NCI-H146 (cell line): ENCODE results near the gene ANKS1B.
"Not testable (repeated sequence)": the region's sequence is repeated elsewhere in the genome, so short reads cannot be mapped to it uniquely, and the experiment has no call there.

Source experiments
- DNase-seq: peaks from one replicate; lab custom pipeline; 2025; lab: John Stamatoyannopoulos, UW

Gene ANKS1B

DNA sequence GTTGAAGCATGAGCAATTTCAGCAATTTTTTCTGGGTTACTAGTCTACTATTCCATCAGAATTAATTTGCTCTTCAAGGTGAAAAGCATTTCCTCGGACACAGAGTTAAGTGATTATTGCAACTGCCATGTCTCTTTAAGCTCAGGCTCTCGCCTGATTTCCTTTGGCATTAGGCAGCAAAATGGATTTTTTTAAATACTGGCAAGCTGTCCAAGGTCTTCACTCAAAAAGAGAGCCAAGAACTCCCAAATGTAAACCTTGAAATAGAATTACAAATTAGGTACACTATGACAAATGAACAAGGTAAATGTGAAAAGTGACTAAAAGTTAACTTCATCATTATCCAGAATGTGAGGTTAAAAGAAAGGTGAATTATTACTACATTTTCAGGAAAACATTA, 225.3 kb downstream of the ANKS1B start:
- DNase-seq: no peak

DNA sequence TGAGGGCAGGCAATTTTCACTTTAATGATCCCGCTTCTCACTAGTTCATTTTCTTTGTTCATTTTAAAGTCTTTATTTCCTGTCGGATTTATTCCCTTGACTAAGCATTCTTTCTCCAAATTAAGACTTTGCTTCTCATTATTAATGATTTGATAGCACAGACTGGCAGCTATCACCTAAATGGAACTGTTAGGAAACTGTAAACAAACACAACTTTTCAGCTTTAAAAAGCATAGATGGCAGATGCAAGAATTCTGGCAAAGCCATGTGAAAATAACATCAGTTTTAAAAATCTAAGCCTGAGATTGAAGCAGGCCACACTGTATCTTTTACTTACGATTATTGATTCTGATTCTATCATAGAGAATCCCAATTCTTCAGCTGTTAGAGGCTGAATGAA, 225.7 kb downstream of the ANKS1B start:
- DNase-seq: no peak

DNA sequence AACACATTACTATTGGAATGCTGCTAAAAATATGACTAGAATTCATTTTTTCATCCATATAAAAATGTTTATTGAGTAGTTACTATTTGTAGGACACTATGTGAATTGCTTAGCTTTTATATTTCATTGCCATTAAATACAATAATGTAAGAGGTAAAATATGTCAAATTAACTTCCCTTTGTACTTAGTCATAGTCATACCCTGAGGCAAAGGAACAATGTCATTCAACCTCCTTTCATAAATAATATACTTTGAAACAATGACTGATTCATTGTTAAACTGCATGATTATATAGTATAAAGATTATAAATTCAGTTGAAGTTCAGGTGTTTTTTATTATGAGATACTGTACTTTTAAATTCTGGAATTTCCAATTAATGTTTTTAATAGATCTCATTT, 232.0 kb downstream of the ANKS1B start:
- no peak for DNase-seq

DNA sequence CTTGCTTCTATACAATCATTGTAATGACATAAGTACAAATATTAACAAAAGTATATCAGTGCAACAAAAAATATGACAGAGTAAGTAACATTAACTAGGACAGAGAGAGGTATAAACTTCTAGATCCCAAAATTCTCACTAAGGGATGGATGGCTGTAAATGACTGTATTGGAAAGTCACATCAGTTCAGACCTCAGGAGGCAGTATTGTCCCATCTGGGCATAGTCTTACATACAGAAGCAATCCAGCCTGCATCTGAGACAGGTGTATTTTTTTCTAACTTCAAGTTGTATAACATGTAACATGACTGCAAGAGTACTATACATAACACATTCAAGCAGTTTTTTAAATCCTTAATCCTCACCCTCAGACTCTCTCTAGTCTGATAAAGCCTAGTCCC, 238.2 kb downstream of the ANKS1B start:
- no peak for DNase-seq

DNA sequence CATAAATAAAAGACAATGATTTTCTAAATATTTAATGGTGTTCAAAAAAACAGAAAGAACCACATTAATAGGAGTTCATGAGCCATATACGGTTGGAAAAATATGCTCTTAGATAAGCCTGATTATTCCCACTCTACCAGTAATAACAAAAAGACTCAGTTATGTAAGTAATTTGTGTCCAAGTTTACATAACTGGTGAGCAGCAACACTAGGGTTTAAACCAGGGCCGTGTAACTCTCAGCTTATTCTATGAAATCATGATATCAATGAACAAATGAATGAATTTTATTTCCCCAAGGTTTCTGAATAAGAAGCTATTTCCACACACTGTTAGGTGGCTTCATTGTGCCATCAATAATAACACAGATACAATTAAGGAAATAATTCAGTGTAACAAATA, 238.8 kb downstream of the ANKS1B start:
- no peak for DNase-seq

DNA sequence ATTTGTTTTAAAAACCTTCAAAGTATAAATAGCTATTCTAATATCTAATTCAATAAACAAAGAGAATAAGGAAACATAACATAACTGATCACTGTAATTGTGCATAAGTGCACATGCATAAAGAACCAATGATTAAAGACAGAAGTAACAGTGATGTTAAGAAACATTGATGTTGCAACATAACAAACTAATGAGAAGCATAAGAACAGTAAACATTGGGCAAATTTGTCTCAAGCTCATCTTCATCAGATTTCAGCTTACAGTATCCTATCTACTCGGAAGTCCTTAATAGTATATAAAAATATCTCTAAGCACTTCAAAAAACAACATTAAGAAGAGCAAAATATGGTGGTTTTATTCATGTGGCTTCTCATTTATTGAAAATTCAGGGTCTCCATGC, 239.6 kb downstream of the ANKS1B start:
- DNase-seq: no peak

DNA sequence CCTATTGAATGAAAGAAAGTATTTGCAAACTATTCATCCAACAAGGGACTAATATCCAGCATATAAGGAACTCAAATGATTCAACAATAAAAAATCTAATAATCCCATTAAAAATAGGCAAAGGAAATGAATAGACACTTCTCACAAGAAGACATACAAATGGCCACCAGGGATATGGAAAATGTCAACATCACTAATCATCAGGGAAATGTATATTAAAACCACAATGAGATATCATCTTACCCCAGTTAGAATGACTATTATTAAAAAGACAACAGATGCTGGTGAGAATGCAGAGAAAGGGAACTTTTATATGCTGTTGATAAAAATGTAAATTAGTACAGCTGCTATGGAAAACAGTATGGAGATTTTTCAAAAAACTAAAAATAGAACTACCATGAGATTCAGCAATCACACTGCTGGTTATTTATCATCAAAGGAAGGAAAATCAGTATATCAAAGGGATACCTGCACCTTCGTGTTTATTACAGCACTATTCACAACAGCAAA, 247.9 kb downstream of the ANKS1B start:
- DNase-seq: no peak

DNA sequence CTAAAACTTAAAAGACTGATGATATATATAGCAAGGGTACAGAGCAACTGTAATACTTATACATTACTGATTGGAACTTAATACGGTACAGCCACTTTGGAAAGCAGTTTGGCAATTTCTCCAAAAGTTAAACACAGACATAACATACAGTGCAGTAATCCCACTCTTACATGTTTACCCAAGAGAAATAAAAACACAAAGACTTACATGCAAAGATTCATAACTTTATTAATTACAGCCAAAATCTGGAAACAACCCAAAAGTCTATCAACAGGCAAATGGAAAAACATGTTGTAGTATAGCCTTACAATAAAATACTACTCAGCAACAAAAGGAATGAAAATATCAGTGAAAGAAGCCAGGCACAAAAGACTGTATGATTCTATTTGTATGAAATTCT, 252.6 kb downstream of the ANKS1B start:
- DNase-seq: no peak

DNA sequence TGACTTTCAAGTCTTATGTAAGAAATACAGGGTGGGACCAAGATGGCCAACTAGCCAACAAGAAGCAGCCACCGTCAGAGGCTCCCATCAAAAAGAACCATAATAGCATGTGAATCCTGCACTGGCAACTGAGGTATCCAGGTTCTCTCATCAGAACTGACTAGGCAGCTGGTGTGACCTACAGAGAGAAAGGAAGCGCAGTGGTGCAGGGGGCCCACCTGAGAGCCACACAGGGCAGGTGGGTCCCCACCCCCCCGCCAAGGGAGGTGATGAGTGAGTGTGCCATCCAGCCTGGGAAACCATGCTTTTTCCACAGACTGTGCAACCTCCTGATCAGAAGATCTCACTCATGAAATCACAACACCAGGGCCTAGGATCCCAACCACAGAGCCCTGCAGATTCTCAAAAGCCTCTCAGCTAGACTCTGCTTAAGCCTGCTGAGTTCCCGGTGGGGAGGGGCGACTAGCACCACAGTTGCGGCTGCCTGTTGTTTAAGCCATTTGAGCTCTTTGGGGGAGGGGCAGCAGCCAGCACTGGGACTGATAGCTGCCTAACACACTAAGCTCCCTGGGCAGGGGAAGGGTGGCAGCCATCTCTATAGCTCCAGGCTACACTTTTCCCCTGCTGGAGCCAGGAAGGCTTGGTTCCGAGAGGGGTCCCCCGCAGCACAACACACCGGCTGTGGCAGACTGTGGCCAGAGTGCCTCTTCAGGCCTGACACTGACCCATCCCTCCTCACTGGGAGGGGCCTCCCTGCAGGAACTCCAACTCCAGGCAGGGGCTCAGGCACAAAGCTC, 261.8 kb downstream of the ANKS1B start:
- no peak for DNase-seq

DNA sequence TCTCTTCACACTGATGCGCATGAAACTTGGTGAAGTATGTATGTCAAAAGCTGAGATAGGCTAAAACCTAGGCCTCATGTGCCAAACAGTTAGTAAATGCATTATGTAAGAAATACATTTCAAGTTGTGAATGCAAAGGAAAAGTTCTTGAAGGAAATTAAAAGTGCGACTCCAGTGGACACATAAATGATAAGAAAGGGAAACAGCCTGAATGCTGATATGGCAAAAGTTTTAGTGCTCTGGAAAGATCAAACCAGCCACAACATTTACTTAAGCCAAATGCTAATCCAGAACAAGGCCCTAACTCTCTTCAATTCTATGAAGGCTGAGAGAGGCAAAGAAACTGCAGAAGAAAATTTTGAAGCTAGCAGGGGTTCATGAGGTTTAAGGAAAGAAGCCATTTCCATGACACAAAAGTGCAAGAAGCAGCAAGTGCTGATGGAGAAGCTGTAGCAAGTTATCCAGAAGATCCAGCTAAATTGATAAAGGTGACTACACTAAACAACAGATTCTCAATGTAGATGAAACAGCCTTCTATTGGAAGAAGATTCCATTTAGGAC, 262.9 kb downstream of the ANKS1B start:
- no peak for DNase-seq

DNA sequence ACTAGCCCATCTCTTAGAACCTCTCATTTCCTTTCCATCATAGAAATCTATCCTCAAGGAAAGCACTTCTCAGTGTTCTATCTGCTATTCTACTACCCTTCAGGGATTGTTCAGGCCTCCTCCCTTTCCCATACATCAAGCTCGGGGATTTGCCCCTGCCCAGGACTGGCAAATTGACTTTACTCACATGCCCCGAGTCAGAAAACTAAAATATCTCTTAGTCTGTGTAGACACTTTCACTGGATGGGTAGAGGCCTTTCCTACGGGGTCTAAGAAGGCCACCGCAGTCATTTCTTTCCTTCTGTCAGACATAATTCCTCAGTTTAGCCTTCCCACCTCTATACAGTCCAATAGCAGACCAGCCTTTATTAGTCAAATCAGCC, 264.7 kb downstream of the ANKS1B start:
- not testable (repeated sequence) for DNase-seq

DNA sequence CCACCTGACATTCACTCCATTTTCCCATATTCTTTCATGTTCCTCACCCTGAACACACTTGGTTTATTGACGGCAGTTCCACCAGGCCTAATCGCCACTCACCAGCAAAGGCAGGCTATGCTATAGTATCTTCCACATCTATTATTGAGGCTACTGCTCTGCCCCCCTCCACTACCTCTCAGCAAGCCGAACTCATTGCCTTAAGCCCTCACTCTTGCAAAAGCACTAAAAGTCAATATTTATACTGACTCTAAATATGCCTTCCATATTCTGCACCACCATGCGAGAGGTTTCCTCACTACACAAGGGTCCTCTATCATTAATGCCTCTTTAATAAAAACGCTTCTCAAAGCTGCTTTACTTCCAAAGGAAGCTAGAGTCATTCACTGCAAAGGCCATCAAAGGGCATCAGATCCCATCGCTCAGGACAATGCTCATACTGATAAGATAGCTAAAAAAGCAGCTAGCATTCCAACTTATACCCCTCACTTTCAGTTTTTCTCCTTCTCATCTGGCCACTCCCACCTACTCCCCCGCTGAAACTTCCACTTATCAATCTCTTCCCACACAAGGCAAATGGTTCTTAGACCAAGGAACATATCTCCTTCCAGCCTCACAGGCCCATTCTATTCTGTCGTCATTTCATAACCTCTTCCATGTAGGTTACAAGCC, 265.2 kb downstream of the ANKS1B start:
- DNase-seq: not testable (repeated sequence)

DNA sequence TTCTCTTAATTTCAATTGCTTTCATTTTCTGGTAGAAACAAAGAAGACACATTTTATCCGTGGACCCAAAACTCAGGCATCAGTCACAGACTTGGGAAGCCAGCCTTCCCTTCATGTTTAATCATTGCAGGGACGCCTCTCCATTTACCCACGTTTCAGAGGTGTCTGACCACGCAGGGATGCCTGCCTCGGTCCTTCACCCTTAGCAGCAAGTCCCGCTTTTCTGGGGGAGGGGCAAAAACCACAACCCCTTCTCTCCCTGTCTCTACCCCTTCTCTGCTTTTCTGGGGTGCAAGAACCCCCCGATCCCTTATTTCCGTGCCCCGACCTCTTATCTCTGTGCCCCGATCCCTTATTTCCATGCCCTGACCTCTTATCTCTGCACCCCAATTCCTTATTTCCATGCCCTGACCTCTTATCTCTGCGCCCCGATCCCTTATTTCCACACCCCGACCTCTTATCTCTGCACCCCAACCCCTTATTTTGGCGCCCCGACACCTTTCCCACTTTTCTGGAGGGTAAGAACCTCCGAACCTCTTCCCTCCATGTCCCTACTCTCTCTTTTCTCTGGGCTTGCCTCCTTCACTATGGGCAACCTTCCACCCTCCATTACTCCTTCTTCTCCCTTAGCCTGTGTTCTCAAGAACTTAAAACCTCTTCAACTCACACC, 268.8 kb downstream of the ANKS1B start:
- DNase-seq: not testable (repeated sequence)

DNA sequence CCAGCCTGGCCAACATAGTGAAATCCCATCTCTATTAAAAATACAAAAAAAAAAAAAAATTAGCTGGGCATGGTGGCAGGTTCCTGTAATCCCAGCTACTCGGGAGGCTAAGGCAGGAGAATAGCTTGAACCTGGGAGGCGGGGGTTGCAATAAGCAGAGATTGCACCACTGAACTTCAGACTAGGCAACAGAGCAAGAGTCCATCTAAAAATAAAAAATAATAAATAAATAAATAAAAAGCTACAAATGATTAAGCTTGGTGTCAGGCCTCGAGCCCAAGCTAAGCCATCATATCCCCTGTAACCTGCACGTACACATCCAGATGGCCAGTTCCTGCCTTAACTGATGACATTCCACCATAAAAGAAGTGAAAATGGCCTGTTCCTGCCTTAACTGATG, 269.8 kb downstream of the ANKS1B start:
- not testable (repeated sequence) for DNase-seq

DNA sequence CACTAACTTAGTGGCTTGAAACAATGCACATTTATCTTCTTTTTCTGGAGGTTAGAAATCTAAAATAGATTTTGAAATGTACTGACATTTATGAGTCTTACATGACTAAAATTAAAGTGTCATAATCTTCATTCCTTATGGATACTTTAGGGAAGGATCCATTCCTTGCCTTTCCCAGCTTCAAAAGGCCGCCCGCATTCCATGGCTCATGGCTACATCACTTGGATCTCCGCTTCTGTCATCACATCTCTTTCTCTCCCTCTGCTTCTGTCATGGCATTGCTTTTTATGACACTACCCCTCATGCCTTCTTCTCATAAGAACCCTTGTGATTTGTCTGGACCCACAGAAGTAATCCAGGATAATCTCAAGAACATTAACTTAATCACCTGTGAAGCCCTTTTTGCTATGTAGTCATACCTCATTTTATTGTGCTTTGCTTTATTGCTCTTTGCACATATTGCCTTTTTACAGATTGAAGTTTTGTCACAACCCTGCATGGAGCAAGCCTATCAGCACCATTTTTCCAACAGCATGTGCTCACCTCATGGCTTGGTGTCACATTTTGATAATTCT, 270.7 kb downstream of the ANKS1B start:
- DNase-seq: no peak

DNA sequence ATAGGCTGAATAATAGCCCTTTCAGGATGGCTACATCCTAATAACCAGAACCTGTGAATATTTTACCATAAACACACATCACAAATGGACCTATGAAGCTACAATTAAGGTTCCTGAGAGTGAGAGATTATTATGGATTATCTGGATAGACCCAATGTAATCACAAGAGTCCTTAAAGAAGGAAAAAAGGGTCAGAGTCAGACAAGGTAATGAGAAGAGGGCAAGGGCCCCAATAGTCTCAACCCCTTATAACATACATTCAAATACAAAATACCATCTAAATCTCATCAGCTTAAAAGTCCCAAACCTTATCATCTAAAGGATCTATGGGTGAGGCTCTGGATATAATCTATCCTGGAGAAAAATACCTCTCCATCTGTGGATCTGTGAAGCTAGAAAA, 272.5 kb downstream of the ANKS1B start:
- DNase-seq: no peak

DNA sequence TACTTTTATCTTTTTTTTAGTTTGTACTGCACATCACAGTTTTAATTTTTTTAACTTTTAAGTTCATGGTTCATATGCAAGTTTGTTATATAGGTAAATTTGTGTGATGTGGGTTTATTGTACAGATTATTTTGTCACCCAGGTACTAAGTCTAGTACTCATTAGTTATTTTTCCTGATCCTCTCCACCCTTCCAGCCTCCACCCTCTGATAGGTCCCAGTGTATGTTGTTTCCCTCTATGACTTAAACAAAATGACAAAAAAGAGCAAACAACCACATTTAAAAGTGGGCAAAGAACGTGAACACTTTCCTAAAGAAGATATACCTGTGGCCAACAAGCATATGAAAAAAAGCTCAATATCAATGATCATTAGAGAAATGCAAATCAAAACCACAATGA, 273.5 kb downstream of the ANKS1B start:
- no peak for DNase-seq

DNA sequence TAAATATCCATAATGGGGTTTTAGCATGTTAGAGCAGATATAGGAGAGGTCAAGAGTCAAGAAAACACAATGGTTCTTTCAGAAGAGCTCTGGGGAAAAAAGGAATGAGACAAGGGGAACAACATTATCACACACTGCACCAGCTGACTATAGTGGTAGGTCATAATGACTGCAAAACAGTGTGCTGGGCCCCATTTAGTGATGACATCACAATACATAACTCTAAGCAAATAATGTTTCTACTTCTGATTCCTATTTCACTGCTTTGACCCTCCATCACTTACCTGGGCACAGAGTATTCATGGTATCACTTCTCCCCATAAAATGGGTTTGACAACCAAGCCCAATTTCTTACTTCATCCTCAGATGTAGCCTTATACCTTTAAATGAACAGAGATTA, 275.1 kb downstream of the ANKS1B start:
- DNase-seq: no peak

DNA sequence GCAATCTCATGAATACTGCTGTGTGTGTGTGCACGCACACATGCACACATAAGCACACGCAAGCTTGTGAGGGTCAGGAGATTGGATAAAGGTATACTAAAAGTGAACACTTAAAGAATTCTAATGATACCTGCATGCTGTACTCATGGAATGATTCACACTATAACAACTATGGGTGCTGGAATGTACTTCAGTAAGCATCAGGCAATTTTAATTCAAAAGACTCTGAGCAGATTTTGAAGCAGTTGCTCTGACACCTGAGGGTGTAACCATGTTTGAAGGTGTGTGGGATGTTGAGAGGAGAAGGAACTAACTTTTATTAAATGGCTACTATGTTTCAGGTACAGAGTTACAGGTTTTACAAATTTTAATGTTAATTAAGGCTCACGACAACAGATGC, 275.6 kb downstream of the ANKS1B start:
- no peak for DNase-seq

DNA sequence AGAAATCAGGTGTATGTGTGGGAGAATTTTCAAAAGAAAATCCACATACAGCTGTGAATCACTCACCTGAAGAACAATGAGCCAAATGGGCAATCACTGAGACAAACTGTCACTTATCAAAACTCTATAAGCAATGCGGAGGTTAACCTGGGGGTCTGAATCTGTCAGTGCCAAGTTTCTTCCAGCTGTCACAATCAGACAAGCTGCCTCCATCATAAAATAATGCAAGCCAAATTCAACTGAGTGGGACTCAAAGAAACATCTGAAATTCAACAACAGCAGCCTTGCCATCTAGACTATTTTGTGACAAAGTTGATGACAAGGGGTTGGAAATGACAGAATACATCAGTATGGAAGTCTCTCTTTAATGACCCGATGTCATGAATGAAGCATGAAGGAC, 276.9 kb downstream of the ANKS1B start:
- no peak for DNase-seq

DNA sequence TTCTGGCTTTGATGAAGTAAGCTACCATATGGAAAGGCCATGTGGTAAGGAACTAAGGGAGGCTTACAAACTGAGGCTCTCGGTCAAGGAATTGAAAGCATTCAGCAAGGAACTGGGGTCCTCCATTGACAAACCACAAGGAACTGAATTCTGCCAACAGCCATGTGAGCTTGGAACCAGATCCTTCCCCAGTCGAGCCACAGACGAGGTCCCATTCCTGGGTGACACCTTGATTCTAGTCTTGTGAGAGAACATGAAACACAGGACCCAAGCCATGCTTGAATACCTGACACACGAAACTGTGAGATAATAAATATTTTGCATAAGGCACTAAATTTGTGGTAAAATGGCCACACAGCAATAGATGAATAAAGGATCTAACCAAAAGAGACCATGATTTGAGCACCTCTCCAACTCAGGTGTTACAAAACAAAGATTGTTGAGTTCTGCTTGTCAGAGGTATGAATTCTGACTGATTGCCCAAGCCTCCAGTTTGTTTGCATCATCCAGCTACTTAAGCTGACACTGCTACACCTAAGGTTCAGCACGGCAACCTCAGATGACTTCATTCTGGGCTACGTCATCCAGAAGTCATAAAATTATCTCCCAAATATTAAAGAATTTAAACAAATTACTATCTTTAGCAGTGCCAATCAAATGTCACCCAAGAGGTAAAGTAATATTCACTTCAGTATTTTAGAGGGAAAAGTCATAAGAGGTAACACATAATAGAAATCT, 277.8 kb downstream of the ANKS1B start:
- DNase-seq: no peak

DNA sequence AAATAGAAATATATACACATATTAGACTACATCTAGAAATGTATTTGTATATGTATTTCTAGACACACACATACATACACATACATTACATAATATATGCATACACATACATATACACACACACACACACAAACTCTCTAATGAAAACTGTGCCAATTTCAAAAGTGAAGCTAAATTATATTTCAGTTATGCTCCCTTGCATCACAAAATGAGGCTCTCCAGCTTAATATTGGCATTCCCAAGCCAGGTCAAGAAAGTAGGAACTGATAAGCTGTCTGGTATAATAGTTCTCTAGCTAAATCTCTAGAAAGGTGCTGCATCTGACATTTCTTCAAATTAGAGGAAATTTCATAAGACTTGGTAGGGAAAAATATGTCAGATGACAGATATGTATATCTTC, 280.3 kb downstream of the ANKS1B start:
- DNase-seq: no peak
